HEK293 (cell line): ENCODE results near the gene SH3RF3.

Experiments
- CTCF ChIA-PET: fragments of 350-600 bp; formaldehyde crosslinking; extraction: SDS; loops from one replicate; lab custom pipeline; 2021; ENCODE audit warnings: antibody characterized with exemption; lab: Yijun Ruan, JAX
- POLR2A ChIA-PET: fragments of 300-600 bp; formaldehyde crosslinking; extraction: SDS; loops from one replicate; lab custom pipeline; 2020; ENCODE audit warnings: antibody characterized with exemption, inconsistent platforms; lab: Yijun Ruan, JAX
- H3K27ac ChIP-seq: fragments of 200-500 bp; sonication (Bioruptor generic); 2 replicates; pipeline ENCODE4 v1.5.1; 2014; ENCODE audit warnings: low read depth, low read length, control low read depth, inconsistent platforms; ENCODE audit errors: extremely low read depth
- H3K36me3 ChIP-seq, 2 experiments: fragments of 200-500 bp in 1 of 2; sonication (Bioruptor generic) in 1 of 2; 1 replicate in 1 of 2; 2 replicates in 1 of 2; pipeline ENCODE4 v1.5.1; 2014 to 2017; ENCODE audit warnings: inconsistent platforms in 2 of 2, low read length in 2 of 2; ENCODE audit not compliant: control insufficient read depth in 2 of 2, insufficient read depth in 1 of 2
- H3K4me1 ChIP-seq: fragments of 200-500 bp; sonication (Bioruptor generic); 2 replicates; pipeline ENCODE4 v1.5.1; 2014; ENCODE audit warnings: mild to moderate bottlenecking, low read length, inconsistent platforms; ENCODE audit not compliant: control insufficient read depth, insufficient read depth
- H3K4me3 ChIP-seq: 2 replicates; pipeline ENCODE4 v1.5.1; 2011; ENCODE audit warnings: low read depth, mild to moderate bottlenecking, control low read depth, low read length, moderate library complexity
- H3K9me3 ChIP-seq: fragments of 200-500 bp; sonication (Bioruptor generic); 2 replicates; pipeline ENCODE4 v1.5.1; 2014; ENCODE audit warnings: low read depth, low read length, inconsistent platforms; ENCODE audit not compliant: control insufficient read depth, insufficient read depth
- BCL11A ChIP-seq: fragments of 450-650 bp; formaldehyde crosslinking; IDR thresholded peaks from 2 replicates; pipeline ENCODE4 v1.5.1; 2016; ENCODE audit warnings: low read depth, missing biosample characterization, missing genetic modification characterization
- BCL11B ChIP-seq: fragments of 450-650 bp; formaldehyde crosslinking; IDR thresholded peaks from 2 replicates; pipeline ENCODE4 v1.5.1; 2016; ENCODE audit warnings: low read depth, missing biosample characterization, missing genetic modification characterization
- MYNN ChIP-seq: fragments of 450-650 bp; formaldehyde crosslinking; IDR thresholded peaks from 2 replicates; pipeline ENCODE4 v1.5.1; 2016; ENCODE audit warnings: missing biosample characterization, missing genetic modification characterization, borderline replicate concordance
- PATZ1 ChIP-seq: fragments of 450-650 bp; formaldehyde crosslinking; IDR thresholded peaks from 2 replicates; pipeline ENCODE4 v1.5.1; 2016; ENCODE audit warnings: missing biosample characterization, missing genetic modification characterization
- PRDM1 ChIP-seq: fragments of 450-650 bp; formaldehyde crosslinking; IDR thresholded peaks from 2 replicates; pipeline ENCODE4; 2016; ENCODE audit warnings: missing biosample characterization, missing genetic modification characterization
- SALL2 ChIP-seq: fragments of 450-650 bp; formaldehyde crosslinking; IDR thresholded peaks from 2 replicates; pipeline ENCODE4 v1.5.0; 2017; ENCODE audit warnings: missing biosample characterization, mild to moderate bottlenecking, missing genetic modification characterization, borderline replicate concordance
- SETDB1 ChIP-seq: IDR thresholded peaks from one replicate; pipeline ENCODE4 v1.6.1; 2017; ENCODE audit warnings: mild to moderate bottlenecking, low read length, moderate library complexity, mixed read lengths; ENCODE audit not compliant: insufficient read length
- SP2 ChIP-seq: fragments of 450-650 bp; formaldehyde crosslinking; IDR thresholded peaks from 2 replicates; pipeline ENCODE4 v1.5.1; 2016; ENCODE audit warnings: missing biosample characterization, missing genetic modification characterization
- TRIM28 ChIP-seq: IDR thresholded peaks from 2 replicates; pipeline ENCODE4 v1.6.1; 2011; ENCODE audit warnings: low read length, control low read depth, borderline replicate concordance
- ZBTB20 ChIP-seq: fragments of 450-650 bp; formaldehyde crosslinking; IDR thresholded peaks from 2 replicates; pipeline ENCODE4 v1.5.1; 2016; ENCODE audit warnings: missing biosample characterization, missing genetic modification characterization
- ZBTB21 ChIP-seq: fragments of 450-650 bp; formaldehyde crosslinking; IDR thresholded peaks from 2 replicates; pipeline ENCODE4 v1.5.1; 2017; ENCODE audit warnings: missing biosample characterization, missing genetic modification characterization
- ZBTB8A ChIP-seq: fragments of 450-650 bp; formaldehyde crosslinking; IDR thresholded peaks from 2 replicates; pipeline ENCODE4 v1.5.1; 2016; ENCODE audit warnings: missing biosample characterization, missing genetic modification characterization
- ZNF121 ChIP-seq: fragments of 450-650 bp; formaldehyde crosslinking; IDR thresholded peaks from 2 replicates; pipeline ENCODE4 v1.5.1; 2016; ENCODE audit warnings: missing biosample characterization, missing genetic modification characterization
- ZNF146 ChIP-seq: fragments of 450-650 bp; formaldehyde crosslinking; IDR thresholded peaks from 2 replicates; pipeline ENCODE4 v1.5.1; 2016; ENCODE audit warnings: missing biosample characterization, missing genetic modification characterization
- ZNF16 ChIP-seq: fragments of 450-650 bp; formaldehyde crosslinking; IDR thresholded peaks from 2 replicates; pipeline ENCODE4 v1.5.1; 2016; ENCODE audit warnings: low read depth, missing biosample characterization, missing genetic modification characterization
- ZNF302 ChIP-seq: fragments of 450-650 bp; formaldehyde crosslinking; IDR thresholded peaks from 2 replicates; pipeline ENCODE4 v1.5.1; 2016; ENCODE audit warnings: missing biosample characterization, missing genetic modification characterization, low read depth
- ZNF311 ChIP-seq: fragments of 450-650 bp; formaldehyde crosslinking; IDR thresholded peaks from 2 replicates; pipeline ENCODE4 v1.5.1; 2017; ENCODE audit warnings: missing biosample characterization, missing genetic modification characterization, borderline replicate concordance
- ZNF354C ChIP-seq: fragments of 450-650 bp; formaldehyde crosslinking; IDR thresholded peaks from 2 replicates; pipeline ENCODE4 v1.5.1; 2016; ENCODE audit warnings: missing biosample characterization, missing genetic modification characterization, low read depth, borderline replicate concordance
- ZNF404 ChIP-seq: fragments of 450-650 bp; formaldehyde crosslinking; IDR thresholded peaks from 2 replicates; pipeline ENCODE4 v1.5.1; 2017; ENCODE audit warnings: missing biosample characterization, missing genetic modification characterization
- ZNF449 ChIP-seq: fragments of 450-650 bp; formaldehyde crosslinking; IDR thresholded peaks from 2 replicates; pipeline ENCODE4 v1.5.1; 2017; ENCODE audit warnings: missing biosample characterization, mild to moderate bottlenecking, missing genetic modification characterization, moderate library complexity
- ZNF48 ChIP-seq: fragments of 450-650 bp; formaldehyde crosslinking; IDR thresholded peaks from 2 replicates; pipeline ENCODE4 v1.5.1; 2016; ENCODE audit warnings: missing biosample characterization, missing genetic modification characterization
- ZNF529 ChIP-seq: fragments of 450-650 bp; formaldehyde crosslinking; IDR thresholded peaks from 2 replicates; pipeline ENCODE4 v1.5.1; 2017; ENCODE audit warnings: missing genetic modification characterization, missing biosample characterization; ENCODE audit not compliant: insufficient replicate concordance
- ZNF610 ChIP-seq: fragments of 450-650 bp; formaldehyde crosslinking; IDR thresholded peaks from 2 replicates; pipeline ENCODE4 v1.5.1; 2016; ENCODE audit warnings: missing biosample characterization, missing genetic modification characterization, borderline replicate concordance
- ZNF785 ChIP-seq: fragments of 450-650 bp; formaldehyde crosslinking; IDR thresholded peaks from 2 replicates; pipeline ENCODE4 v1.5.1; 2016; ENCODE audit warnings: missing biosample characterization, missing genetic modification characterization
- ZNF837 ChIP-seq: fragments of 450-650 bp; formaldehyde crosslinking; IDR thresholded peaks from 2 replicates; pipeline ENCODE4 v1.5.1; 2016; ENCODE audit warnings: missing biosample characterization, missing genetic modification characterization
- ZNF843 ChIP-seq: fragments of 450-650 bp; formaldehyde crosslinking; IDR thresholded peaks from 2 replicates; pipeline ENCODE4 v1.5.1; 2016; ENCODE audit warnings: missing biosample characterization, missing genetic modification characterization
- ZSCAN30 ChIP-seq: fragments of 450-650 bp; IDR thresholded peaks from 2 replicates; pipeline ENCODE4 v1.5.1; 2018; ENCODE audit warnings: missing biosample characterization, mild to moderate bottlenecking, missing genetic modification characterization, moderate library complexity
- TF ChIP-seq, protein P1 (sequence below): fragments of 450-650 bp; formaldehyde crosslinking; IDR thresholded peaks from 2 replicates; pipeline ENCODE4 v1.5.1; 2016; ENCODE audit warnings: missing biosample characterization, missing genetic modification characterization
- TF ChIP-seq, protein P2 (sequence below): fragments of 450-650 bp; formaldehyde crosslinking; IDR thresholded peaks from 2 replicates; pipeline ENCODE4 v1.5.1; 2016; ENCODE audit warnings: missing biosample characterization, missing genetic modification characterization

SH3RF3 gene

DNA sequence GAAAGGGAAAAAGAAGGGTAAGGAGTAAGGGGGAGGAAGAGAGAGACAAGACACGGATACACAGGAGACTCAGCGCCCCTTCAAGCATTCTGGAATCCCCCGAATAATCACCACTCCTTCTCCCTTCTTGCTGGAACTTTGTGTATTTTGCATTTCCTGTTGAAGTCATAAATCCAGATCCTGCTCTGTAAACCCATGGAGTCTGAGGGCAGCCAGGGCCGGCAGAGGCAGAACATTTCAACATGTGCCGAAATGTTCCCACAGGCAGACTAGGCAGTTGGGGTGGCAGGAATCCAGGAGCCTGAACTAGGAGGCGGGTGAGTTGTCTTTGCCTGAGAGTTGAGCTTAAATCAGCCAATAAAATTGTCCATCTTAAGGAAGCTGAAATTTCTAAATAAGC is 193.1 kb downstream of the SH3RF3 start:
- no peaks in the 10 kb centered on the region for H3K9me3 ChIP-seq
- ChIA-PET POLR2A (no interaction called here), CTCF (no interaction called here)
- TF ChIP-seq PATZ1 (tag by site-specific recombination) (no peak), ZNF311 (no peak), MYNN (tag by site-specific recombination) (no peak), ZBTB8A (tag by site-specific recombination) (no peak), ZNF146 (no peak), ZNF529 (no peak), BCL11B (tag by site-specific recombination) (no peak), TRIM28 (no peak), BCL11A (tag by site-specific recombination) (no peak), ZNF449 (no peak)
- TF ChIP-seq, all 188 proteins: peak for 0
- peaks cover 11% of the 10 kb centered on the region; the same call in 1 of the 2 replicates for H3K4me1 ChIP-seq
- H3K36me3 ChIP-seq: no peaks in the 10 kb centered on the region
- H3K27ac ChIP-seq: no peak overlapping the region
- H3K4me3 ChIP-seq: no peak overlapping the region

- POLR2A ChIA-PET: no interaction called here
- Histone ChIP-seq H3K36me3 (no peaks in the 10 kb centered on the region), H3K4me3 (no peak overlapping the region), H3K27ac (no peak overlapping the region), H3K9me3 (no peaks in the 10 kb centered on the region), H3K4me1 (peaks cover 11% of the 10 kb centered on the region; the same call in 1 of the 2 replicates)
- TF ChIP-seq PRDM1 (tag by site-specific recombination) (no peak), SALL2 (tag by site-specific recombination) (no peak), ZNF843 (tag by site-specific recombination) (no peak), ZBTB20 (tag by site-specific recombination) (no peak), ZBTB21 (tag by site-specific recombination) (no peak), ZNF837 (tag by site-specific recombination) (no peak), ZNF354C (tag by site-specific recombination) (no peak), ZNF302 (no peak), ZNF16 (tag by site-specific recombination) (no peak), SP2 (tag by site-specific recombination) (no peak), SETDB1 (no peak), ZNF610 (tag by site-specific recombination) (no peak), ZNF404 (no peak), ZBTB8A (tag by site-specific recombination) (no peak), ZSCAN30 (tag by site-specific recombination) (no peak), ZNF48 (tag by site-specific recombination) (no peak), ZNF785 (no peak), ZNF121 (no peak)
- TF ChIP-seq, protein P1, sequence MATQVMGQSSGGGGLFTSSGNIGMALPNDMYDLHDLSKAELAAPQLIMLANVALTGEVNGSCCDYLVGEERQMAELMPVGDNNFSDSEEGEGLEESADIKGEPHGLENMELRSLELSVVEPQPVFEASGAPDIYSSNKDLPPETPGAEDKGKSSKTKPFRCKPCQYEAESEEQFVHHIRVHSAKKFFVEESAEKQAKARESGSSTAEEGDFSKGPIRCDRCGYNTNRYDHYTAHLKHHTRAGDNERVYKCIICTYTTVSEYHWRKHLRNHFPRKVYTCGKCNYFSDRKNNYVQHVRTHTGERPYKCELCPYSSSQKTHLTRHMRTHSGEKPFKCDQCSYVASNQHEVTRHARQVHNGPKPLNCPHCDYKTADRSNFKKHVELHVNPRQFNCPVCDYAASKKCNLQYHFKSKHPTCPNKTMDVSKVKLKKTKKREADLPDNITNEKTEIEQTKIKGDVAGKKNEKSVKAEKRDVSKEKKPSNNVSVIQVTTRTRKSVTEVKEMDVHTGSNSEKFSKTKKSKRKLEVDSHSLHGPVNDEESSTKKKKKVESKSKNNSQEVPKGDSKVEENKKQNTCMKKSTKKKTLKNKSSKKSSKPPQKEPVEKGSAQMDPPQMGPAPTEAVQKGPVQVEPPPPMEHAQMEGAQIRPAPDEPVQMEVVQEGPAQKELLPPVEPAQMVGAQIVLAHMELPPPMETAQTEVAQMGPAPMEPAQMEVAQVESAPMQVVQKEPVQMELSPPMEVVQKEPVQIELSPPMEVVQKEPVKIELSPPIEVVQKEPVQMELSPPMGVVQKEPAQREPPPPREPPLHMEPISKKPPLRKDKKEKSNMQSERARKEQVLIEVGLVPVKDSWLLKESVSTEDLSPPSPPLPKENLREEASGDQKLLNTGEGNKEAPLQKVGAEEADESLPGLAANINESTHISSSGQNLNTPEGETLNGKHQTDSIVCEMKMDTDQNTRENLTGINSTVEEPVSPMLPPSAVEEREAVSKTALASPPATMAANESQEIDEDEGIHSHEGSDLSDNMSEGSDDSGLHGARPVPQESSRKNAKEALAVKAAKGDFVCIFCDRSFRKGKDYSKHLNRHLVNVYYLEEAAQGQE (tag by site-specific recombination): no peak
- TF ChIP-seq, protein P2, sequence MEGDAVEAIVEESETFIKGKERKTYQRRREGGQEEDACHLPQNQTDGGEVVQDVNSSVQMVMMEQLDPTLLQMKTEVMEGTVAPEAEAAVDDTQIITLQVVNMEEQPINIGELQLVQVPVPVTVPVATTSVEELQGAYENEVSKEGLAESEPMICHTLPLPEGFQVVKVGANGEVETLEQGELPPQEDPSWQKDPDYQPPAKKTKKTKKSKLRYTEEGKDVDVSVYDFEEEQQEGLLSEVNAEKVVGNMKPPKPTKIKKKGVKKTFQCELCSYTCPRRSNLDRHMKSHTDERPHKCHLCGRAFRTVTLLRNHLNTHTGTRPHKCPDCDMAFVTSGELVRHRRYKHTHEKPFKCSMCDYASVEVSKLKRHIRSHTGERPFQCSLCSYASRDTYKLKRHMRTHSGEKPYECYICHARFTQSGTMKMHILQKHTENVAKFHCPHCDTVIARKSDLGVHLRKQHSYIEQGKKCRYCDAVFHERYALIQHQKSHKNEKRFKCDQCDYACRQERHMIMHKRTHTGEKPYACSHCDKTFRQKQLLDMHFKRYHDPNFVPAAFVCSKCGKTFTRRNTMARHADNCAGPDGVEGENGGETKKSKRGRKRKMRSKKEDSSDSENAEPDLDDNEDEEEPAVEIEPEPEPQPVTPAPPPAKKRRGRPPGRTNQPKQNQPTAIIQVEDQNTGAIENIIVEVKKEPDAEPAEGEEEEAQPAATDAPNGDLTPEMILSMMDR (tag by site-specific recombination): no peak
- CTCF ChIA-PET: no interaction called here
Observed at GRCh38 chr2:109322641-109323040, 193.6 kb downstream of the SH3RF3 start.
